Right lobe of liver (tissue), 4 donors: ENCODE data around the gene OR4C3.

Source experiments
- POLR2A ChIP-seq: fragments of 450-650 bp; IDR thresholded peaks from one replicate; pipeline ENCODE4 v1.6.1; 2017; ENCODE audit warnings: antibody characterized with exemption, mild to moderate bottlenecking
- TF ChIP-seq, protein P1 (sequence below), 4 donors: fragments of 200-600 bp in 3 of 4; fragments of 450-650 bp in 1 of 4; IDR thresholded peaks; one replicate each; pipeline versions ENCODE4 v1.5.1 to v1.8.0; 2016 to 2022; ENCODE audit warnings: antibody characterized with exemption in 4 of 4, mild to moderate bottlenecking in 2 of 4
- donor health status: DM: no; HTN: no; CAD: no.
- donor health status: DM: no; HTN: no; CAD: no.
- donor health status: DM: no; HTN: yes; CAD: no.

DNA sequence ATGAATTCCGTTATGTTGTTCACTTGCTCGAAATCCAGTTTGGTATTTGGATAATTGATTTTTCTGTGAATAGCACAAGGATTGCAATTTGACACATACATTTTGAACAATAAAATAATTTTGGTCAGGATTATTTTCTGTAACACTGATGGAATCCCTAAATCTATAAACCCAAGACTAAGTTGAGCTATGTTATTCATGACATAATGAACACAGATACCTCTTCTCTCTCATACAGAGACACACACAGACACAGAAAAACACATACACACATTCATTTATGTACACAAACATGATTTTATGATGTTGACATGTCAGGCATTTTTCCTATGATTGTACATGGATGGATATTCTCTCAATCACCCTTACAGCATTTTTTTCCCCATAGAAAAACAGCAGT lies 41.6 kb downstream of the OR4C3 start, which contains the start of gene OR4C5:
- TF ChIP-seq, protein P1, sequence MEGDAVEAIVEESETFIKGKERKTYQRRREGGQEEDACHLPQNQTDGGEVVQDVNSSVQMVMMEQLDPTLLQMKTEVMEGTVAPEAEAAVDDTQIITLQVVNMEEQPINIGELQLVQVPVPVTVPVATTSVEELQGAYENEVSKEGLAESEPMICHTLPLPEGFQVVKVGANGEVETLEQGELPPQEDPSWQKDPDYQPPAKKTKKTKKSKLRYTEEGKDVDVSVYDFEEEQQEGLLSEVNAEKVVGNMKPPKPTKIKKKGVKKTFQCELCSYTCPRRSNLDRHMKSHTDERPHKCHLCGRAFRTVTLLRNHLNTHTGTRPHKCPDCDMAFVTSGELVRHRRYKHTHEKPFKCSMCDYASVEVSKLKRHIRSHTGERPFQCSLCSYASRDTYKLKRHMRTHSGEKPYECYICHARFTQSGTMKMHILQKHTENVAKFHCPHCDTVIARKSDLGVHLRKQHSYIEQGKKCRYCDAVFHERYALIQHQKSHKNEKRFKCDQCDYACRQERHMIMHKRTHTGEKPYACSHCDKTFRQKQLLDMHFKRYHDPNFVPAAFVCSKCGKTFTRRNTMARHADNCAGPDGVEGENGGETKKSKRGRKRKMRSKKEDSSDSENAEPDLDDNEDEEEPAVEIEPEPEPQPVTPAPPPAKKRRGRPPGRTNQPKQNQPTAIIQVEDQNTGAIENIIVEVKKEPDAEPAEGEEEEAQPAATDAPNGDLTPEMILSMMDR (IDR thresholded peaks at IDR 0.05), result no peak
- TF ChIP-seq POLR2A, result no peak
